Measurements from ENCODE around the gene AP5B1. TPM values are rescaled to one million over a fixed set of nuclear protein-coding genes. Genes with fewer than 3 reads are reported as not detected.

Gene AP5B1
- total RNA-seq, result 9.8 and 10.2 TPM in 2 replicates
- 5.9 TPM for polyA plus RNA-seq (2012)

GRCh38 chr11:65780770-65781151 is at the start of gene AP5B1:
Gene AP5B1 (minus strand): TSS chr11:65780976. CDS start chr11:65780591, 385 bp downstream.
- DNase-seq (ENCODE audit: low read depth), result peak; percentile 56

DNA sequence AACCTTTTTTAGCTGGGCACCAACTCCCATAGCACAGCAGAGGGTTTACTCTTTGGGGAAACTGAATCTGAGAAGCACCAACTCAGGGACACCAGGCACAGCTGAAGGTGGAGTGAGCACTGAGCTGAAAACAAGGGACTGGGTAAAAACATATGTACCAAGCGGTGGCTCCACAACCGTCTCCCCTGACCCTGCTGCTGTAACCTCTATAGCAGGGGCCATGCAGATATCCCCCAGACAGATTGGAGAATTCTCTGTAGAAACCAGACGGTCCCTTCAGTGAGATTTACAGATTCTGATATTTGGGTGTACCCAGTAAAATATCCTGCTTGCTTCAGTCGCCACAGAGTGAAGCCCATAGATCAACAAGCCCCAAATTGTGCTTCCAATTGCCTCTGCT is 48.7 kb upstream of the AP5B1 start:
- no peak for DNase-seq (ENCODE audit: low read depth)

DNA sequence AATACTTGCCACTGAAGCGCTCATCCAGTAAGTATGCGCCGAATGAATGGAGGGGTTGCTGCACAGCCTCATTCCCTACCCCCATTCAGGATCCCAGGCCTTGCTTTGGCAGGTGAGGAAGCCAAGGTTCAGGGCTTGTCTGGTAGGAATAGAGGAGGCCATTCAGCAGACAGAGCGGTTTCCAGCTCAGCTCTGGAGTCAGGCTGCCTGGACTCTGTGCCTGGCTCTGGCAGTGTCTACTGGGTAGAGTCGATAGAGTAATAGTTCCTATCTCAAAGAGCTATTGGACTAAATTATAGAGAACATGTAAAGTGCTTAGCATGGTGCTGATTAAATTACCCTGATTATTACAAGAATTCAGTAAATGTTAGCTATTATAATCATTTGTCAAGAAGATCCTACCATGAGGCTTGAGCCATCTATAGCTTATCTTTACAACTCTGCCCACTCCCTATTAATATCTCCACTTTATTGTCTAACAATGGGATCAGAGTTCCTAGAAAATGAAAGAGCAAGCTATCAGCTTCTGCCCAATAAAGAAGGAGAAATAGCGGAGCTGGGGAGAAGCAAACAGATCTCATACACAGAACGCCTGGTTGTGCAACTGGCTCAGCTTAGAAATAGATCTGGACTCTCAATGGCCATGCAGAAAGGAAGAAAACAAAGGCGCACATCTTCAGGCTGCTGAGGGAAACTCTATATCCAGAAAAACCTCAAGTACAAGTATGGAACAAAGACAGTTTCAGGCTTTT is 46.4 kb upstream of the AP5B1 start:
- DNase-seq (ENCODE audit: low read depth), result no peak

GRCh38 chr11:65822776-65823528 is 42.2 kb upstream of the AP5B1 start:
- no peak for DNase-seq (ENCODE audit: low read depth)

GRCh38 chr11:65821107-65821506 is 40.3 kb upstream of the AP5B1 start:
- no peak for DNase-seq (ENCODE audit: low read depth)

DNA sequence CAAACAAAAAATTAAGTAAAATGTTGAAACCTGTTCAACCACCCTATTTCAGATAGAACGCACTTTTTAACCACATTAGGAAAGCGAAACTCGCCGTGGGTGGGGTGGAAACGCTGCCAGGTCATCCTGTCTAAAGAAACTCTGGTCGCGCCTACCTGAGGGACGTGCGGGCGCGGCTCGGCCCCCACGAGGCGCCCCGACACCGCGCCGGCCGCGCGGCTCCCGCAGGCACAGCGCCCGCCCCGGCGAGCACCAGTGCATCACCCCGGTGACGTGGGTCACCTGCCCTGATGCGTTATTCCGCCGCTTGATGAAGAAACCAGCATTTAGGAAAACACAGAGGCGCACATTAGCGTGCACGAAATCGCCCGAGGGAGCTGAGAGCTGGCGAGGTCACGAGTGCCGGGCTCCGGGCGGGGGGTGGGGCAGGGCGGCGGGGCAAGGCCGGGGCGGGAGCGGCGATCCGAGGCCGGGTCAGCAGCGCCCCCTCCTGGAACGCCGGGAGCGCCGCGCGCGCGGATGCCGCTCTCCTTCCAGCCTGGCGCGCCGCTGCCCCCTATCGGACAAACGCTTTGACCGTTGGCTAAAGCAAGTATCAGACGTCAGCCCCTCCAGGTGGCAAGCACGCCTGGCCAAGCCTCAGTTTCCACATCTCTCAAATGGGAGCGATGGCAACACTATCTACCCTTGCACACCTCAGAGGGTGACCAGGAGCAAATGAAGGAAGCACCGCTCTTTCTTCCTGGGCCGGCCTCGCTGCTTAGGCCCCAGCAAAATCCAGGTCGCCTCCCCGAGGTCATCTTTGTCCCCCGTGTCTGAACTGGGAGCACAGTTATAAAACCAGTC is 37.3 kb upstream of the AP5B1 start:
- DNase-seq (ENCODE audit: low read depth), result peak; percentile 90

- DNase-seq (ENCODE audit: low read depth), result peak; percentile 23
Measured at GRCh38 chr11:65817312-65817834, 36.6 kb upstream of the AP5B1 start.

- no peak for DNase-seq (ENCODE audit: low read depth)
Measured at GRCh38 chr11:65816696-65817095, 35.9 kb upstream of the AP5B1 start.

DNA sequence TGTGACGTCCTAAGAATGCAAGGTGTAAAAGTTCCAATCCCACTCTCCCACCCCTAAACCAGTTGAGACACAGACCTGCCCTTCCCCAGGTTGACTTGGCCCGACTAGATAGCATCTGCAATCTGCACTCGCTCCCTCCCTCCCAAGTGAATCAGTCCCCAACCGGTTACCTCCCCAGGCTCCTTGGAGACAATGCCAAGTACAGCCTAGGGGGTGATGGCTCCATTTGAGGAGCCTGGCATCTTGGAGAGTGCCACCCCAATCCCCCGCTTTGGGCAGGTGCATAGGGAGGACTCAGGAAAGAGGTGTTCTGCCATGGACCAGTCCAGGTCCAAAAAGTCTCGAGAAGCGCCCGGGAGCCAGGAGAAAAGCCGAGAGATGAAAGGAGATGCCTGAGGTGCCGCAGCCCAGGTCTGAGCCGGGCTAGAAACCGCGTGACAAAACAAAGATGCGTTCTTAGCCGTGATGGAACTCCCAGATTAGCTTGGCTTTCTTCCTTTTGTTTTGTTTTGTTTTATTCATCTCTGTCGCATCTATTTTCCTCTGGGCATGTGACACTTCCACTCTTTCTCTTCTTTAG is 34.3 kb upstream of the AP5B1 start:
- no peak for DNase-seq (ENCODE audit: low read depth)

DNA sequence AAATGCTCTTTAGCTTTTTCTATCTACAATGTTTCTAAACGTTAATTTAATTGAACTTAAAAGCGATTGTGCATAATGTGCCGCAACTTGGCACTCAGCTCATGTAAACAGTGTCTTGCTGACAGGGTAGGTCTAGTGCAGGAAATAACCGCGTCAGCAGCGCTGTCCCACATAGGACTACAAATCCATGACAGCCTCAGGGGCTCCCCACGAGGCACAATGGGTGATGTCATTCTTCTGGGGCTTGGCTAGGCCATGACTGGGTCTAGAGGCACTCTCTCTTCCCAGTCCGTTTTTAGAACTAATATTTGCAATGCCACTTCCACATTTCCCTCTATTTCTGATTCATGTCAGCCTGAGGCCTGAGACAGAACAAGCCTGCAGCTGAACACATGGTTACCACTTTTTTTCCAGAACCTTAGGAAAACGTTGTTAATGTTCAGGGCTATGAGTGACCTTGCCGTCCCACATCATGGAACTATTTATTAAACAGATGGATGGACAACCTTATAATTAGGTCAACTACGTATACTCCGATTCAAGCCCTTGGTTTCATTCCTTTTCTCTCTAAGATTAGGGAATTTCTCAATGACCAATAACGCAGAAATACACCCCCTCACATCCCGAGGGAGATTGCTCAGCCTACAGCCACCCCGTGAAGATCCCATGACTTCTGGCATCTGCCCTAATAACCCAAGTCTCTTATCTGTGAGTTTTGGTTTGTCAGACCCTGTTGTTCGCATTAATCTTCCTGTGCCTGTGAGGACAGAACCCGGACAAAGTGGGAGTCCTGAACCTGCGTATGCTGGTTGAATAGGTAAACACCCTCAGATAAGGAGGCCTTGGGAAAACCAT is 33.6 kb upstream of the AP5B1 start:
- DNase-seq (ENCODE audit: low read depth), result peak; percentile 29

DNA sequence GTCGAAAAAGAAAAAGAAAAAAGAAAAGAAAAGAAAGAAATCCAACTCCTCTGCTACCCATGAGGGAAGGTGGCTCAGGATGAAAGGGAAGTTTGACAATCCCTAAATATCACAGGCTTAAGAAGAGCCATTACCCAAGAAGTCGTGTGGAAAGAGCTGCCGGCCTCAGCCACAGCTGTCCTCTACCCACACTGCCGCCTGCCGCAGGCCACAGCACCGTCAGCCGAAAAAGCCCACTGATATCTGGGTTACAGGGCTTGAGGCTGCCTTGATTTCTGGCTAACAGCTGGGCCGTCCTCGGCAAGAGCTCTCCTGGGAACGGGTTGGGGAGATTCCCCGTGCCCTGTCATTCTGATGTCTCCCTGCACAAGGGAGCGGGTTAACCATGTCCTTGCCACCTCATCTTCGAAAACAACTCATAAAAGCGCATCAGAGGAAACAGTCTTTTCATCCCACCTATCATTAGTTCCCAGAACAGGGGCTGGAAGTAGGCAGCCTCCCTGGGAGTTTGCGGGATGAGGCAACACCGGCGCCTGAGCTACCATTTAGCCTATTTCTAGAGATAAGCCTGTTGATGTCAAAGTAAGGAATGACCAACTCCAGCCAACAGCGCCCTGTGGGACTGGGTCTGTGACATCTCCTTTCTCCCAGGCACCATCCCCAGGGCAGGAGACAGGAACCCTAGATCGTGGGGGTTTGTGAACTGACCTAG is 31.1 kb upstream of the AP5B1 start:
- peak; percentile 96 for DNase-seq (ENCODE audit: low read depth)

DNA sequence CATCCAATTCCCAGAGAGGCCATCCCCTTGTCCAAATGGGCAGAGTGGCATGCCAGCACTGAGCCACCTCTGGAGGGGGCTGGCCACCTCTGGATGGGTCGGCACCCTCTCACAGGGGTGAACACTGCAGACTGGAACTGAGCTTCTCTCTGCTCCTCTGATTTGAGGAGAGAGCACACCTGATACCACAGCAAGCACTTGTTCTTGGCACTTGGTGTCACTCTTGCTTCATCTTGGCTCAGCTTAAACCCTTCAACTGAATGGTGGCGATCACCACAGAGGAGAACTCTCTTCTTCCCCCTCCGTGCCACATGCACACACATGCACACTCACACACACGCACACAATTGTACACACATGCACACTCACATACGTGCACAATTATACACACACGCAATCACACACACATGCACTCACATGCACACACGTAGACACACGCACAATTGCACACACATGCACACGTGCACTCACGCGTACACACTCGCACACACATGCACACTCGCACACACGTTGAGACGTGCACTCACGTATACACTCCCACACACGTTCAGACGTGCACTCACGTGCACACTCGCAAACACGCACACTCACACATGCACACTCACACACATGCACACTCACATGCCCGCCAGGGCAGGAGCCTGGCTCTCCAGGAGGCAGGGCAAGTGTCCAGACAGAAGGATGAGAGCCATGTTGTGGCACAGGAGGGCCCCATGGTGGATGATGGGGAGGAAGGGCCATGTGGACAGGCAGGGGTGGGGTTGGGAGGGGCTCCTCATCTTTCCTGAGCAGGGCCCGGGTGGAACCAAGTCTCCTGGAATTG is 29.5 kb upstream of the AP5B1 start:
- DNase-seq (ENCODE audit: low read depth), result no peak

DNA sequence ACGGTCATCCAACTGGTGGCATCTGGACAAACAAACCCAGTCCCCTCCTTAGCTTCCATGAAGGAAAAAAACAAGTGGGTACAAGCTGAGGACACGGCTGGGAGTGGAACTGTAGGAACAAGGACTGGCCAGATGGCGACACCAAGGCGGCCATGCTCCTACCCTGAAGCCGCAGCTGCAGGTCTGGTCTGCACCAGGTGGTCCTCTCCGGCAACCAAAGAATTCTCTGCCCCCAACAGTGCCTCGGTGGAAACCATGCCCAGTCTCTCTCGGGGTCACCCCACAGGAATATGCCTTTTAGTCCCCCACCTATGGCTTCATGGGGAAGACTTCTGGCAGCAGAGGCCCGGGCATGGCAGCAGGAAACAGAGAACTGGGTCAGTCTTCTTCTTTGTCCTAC is 28.7 kb upstream of the AP5B1 start:
- DNase-seq (ENCODE audit: low read depth), result no peak

DNA sequence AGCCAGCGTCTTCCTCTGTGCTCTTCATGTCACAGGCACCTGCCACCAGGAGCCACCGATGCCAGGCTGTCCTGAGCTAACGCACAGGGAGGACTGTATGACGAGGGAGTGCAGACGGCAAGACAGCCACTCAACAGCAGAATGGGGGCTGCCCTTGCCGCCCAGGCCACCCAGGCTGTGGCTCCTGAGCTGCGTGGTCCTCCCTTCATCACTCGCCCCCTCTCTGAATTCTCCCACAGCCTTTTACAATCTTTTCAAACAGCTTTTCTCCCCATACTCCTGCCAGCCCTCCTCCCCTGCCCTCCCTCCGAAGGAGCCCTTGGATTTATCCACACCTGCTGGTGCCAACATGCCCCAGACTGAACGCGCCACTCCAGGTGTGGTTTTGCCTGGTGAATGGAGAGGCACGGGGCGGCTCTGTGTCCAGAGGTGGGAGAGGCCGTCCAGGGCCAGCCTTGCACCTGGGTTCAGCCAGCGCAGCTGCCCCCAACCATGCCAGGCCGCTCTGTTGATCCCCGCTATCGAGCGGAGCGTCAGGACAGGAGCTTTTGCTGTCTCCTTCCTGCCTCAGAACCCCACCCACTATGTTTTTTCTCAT is 28.1 kb upstream of the AP5B1 start:
- DNase-seq (ENCODE audit: low read depth), result no peak

GRCh38 chr11:65806979-65807378 is 26.2 kb upstream of the AP5B1 start:
- no peak for DNase-seq (ENCODE audit: low read depth)

GRCh38 chr11:65803797-65804492 is 23.2 kb upstream of the AP5B1 start:
- DNase-seq (ENCODE audit: low read depth), result no peak

DNA sequence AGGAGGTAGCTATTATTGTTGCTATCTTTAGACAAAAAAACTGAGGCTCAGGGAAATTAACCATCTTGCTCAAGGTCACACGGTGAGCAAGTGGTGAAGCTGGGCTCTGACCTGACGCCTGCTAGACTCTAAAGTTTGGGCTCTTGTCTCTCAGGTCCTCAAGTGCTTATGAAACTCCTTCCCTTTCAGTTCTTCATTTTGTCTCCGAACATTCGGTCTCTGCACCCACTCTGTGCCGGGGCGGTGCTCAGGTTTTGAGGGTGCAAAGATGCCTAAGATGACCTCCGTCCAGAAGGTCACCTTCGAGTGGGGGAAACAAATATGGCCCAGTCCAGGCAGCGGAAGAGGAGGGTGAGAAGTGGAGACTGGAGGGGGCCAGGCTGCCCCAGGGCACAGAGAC is 22.1 kb upstream of the AP5B1 start:
- no peak for DNase-seq (ENCODE audit: low read depth)
